Keratinocyte (primary cell): ENCODE measurements around the gene ADGRA1.

Experiments used
- CTCF ChIP-seq, 3 experiments: IDR thresholded peaks in 1 of 3; conservative IDR thresholded peaks in 1 of 3; optimal IDR thresholded peaks in 1 of 3; 2 replicates in 2 of 3; 3 replicates in 1 of 3; pipeline versions ENCODE3 to v1.5.1; 2011; ENCODE audit warnings: low read length in 3 of 3, mild to moderate bottlenecking in 3 of 3, moderate library complexity in 2 of 3, control low read depth in 1 of 3, inconsistent platforms in 1 of 3; ENCODE audit not compliant: insufficient read depth in 2 of 3; ENCODE audit errors: extremely low read depth in 1 of 3
- EZH2 ChIP-seq: IDR thresholded peaks from one replicate; pipeline ENCODE4 v1.6.1; 2012; ENCODE audit warnings: inconsistent platforms, mild to moderate bottlenecking, low read length, moderate library complexity

GRCh38 chr10:133125901-133126300 is 38.2 kb downstream of the ADGRA1 start:
- no peak for TF ChIP-seq CTCF (optimal IDR thresholded peaks at IDR 0.05 in 1 of 3, IDR thresholded peaks at IDR 0.05 in 1 of 3, conservative IDR thresholded peaks at IDR 0.05 in 1 of 3; ENCODE audit: extremely low read depth in 1 of 3, insufficient read depth in 2 of 3, low read length in 3 of 3)
- TF ChIP-seq EZH2: no peak
